Neural cell (in vitro differentiated cells): ENCODE measurements around the gene RAP2A. TPM values are rescaled to one million over a fixed set of nuclear protein-coding genes. Genes with fewer than 3 reads are reported as not detected.

Experiments used
- H2AFZ ChIP-seq: fragments of 200-600, 300-800 bp; sonication (generic), shearing (Covaris generic); 2 replicates; pipeline ENCODE4 v1.6.0; 2014; ENCODE audit warnings: low read depth, mild to moderate bottlenecking, antibody characterized with exemption, low read length, moderate library complexity
- H3F3A ChIP-seq: fragments of 200-600 bp; shearing (Covaris generic); 2 replicates; pipeline ENCODE4 v1.6.1; 2016; ENCODE audit warnings: mild to moderate bottlenecking, moderate library complexity, mixed read lengths, antibody characterized with exemption, low read length; ENCODE audit not compliant: insufficient read depth, poor library complexity, severe bottlenecking
- H3K27ac ChIP-seq: fragments of 200-600, 300-800 bp; sonication (generic), shearing (Covaris generic); 2 replicates; pipeline ENCODE4 v1.5.1; 2014; ENCODE audit warnings: mild to moderate bottlenecking, low read length, moderate library complexity
- H3K27me3 ChIP-seq: fragments of 300-800, 200-600 bp; sonication (generic), shearing (Covaris generic); 2 replicates; pipeline ENCODE4 v1.6.0; 2014; ENCODE audit warnings: mild to moderate bottlenecking, low read depth, low read length, moderate library complexity; ENCODE audit not compliant: insufficient read depth
- H3K36me3 ChIP-seq: fragments of 300-800, 200-600 bp; sonication (generic), shearing (Covaris generic); 2 replicates; pipeline ENCODE4 v1.5.1; 2014; ENCODE audit warnings: mild to moderate bottlenecking, antibody characterized with exemption, low read length, moderate library complexity; ENCODE audit not compliant: insufficient read depth
- H3K4me2 ChIP-seq: fragments of 300-800, 200-600 bp; sonication (generic), shearing (Covaris generic); 2 replicates; pipeline ENCODE4 v1.6.0; 2014; ENCODE audit warnings: mild to moderate bottlenecking, low read length
- H3K4me3 ChIP-seq: fragments of 300-800, 200-600 bp; sonication (generic), shearing (Covaris generic); 2 replicates; pipeline ENCODE4 v1.5.1; 2014; ENCODE audit warnings: mild to moderate bottlenecking, low read length, moderate library complexity
- H3K79me2 ChIP-seq: fragments of 200-600 bp; shearing (Covaris generic); replicated peaks from 2 replicates; pipeline ENCODE4 v1.6.0; 2014; ENCODE audit warnings: mild to moderate bottlenecking, low read length, moderate library complexity; ENCODE audit not compliant: insufficient read depth
- H3K9ac ChIP-seq: fragments of 300-800, 200-600 bp; sonication (generic), shearing (Covaris generic); 2 replicates; pipeline ENCODE4 v1.6.1; 2016; ENCODE audit warnings: mild to moderate bottlenecking, low read length, mixed read lengths
- H3K9me2 ChIP-seq: fragments of 200-600 bp; shearing (Covaris generic); 2 replicates; pipeline ENCODE4 v1.6.1; 2016; ENCODE audit warnings: mild to moderate bottlenecking, low read length, mixed read lengths; ENCODE audit not compliant: insufficient read depth
- H3K9me3 ChIP-seq: fragments of 200-600, 300-800 bp; sonication (generic), shearing (Covaris generic); 2 replicates; pipeline ENCODE4 v1.6.1; 2016; ENCODE audit warnings: mild to moderate bottlenecking, mixed run types, low read length, moderate library complexity, mixed read lengths
- H4K20me1 ChIP-seq: fragments of 200-600 bp; shearing (Covaris generic); 2 replicates; pipeline ENCODE4 v1.6.1; 2016; ENCODE audit warnings: mild to moderate bottlenecking, mixed run types; ENCODE audit not compliant: insufficient read depth
- CTCF ChIP-seq: fragments of 450-650 bp; IDR thresholded peaks from 2 replicates; pipeline ENCODE4 v1.5.1; 2014; ENCODE audit warnings: antibody characterized with exemption, mild to moderate bottlenecking, moderate library complexity; ENCODE audit not compliant: poor library complexity, severe bottlenecking
- EP300 ChIP-seq: fragments of 450-650 bp; conservative IDR thresholded peaks from 2 replicates; pipeline ENCODE4 v1.6.1; 2014; ENCODE audit warnings: antibody characterized with exemption, mild to moderate bottlenecking, moderate library complexity; ENCODE audit not compliant: poor library complexity, severe bottlenecking
- EZH2 ChIP-seq: fragments of 200-600, 300-800 bp; shearing (Covaris generic), sonication (generic); IDR thresholded peaks from 2 replicates; pipeline ENCODE4 v1.6.1; 2014; ENCODE audit warnings: antibody characterized with exemption, low read length, borderline replicate concordance, mild to moderate bottlenecking; ENCODE audit not compliant: insufficient read depth, poor library complexity, severe bottlenecking
- MXI1 ChIP-seq: fragments of 450-650 bp; conservative IDR thresholded peaks from 2 replicates; pipeline ENCODE4 v1.6.1; 2014; ENCODE audit warnings: antibody characterized with exemption, mild to moderate bottlenecking; ENCODE audit not compliant: poor library complexity, severe bottlenecking
- POLR2AphosphoS5 ChIP-seq: IDR thresholded peaks from 2 replicates; pipeline ENCODE4 v1.6.1; 2012
- REST ChIP-seq: IDR thresholded peaks from 2 replicates; pipeline ENCODE4 v1.6.1; 2012; ENCODE audit warnings: borderline replicate concordance
- TAF1 ChIP-seq: IDR thresholded peaks from 2 replicates; pipeline ENCODE4 v1.6.1; 2012; ENCODE audit warnings: low read depth
- polyA plus RNA-seq: library from polyadenylated mRNA; depleted of rRNA; stranded (reverse); fragments of >200 nt; gene quantifications from 2 replicates; pipeline ENCODE4 v1.2.3, GENCODE V29; 2014
- small RNA-seq, 3 experiments: library from RNA; depleted of rRNA; stranded (forward); fragments of <200 nt; gene quantifications; one replicate each; pipeline ENCODE3, GENCODE V24; 2012

The RAP2A gene
- polyA plus RNA-seq, 1 donor from 2014 or later: 55.3 TPM

GRCh38 chr13:97517967-97518366 lies 84.0 kb downstream of the RAP2A start:
- Histone ChIP-seq H3K4me3 (no peak overlapping the region), H3K9me2 (no peaks in the 10 kb centered on the region), H3K27ac (no peak overlapping the region), H3K4me2 (no peak overlapping the region), H3K9me3 (no peaks in the 10 kb centered on the region), H3K79me2 (no peaks in the 10 kb centered on the region), H3K36me3 (no peaks in the 10 kb centered on the region), H3K27me3 (no peaks in the 10 kb centered on the region), H4K20me1 (no peaks in the 10 kb centered on the region), H3K9ac (no peak overlapping the region), H3F3A (peaks cover 3% of the 10 kb centered on the region), H2AFZ (no peak overlapping the region)
- TF ChIP-seq TAF1 (no peak), CTCF (no peak), MXI1 (no peak), POLR2AphosphoS5 (no peak), REST (no peak), EP300 (no peak), EZH2 (no peak)

Small RNAs within 50 kb of the gene (small RNA-seq; reads per million reads assigned to genes)
- gene AL442067.1: 0 reads per million in 3 experiments

Other genes starting within 250 kb of the RAP2A start
- 2.6 and 4.3 TPM in 2 replicates for gene MBNL2, start 211.8 kb upstream of the RAP2A start, polyA plus RNA-seq